22Rv1 (cell line): ENCODE data around the gene ZNF609.
"Not testable (repeated sequence)": the region's sequence is repeated elsewhere in the genome, so short reads cannot be mapped to it uniquely, and the experiment has no call there.

Experiments used
- H3K27ac ChIP-seq: fragments of 450-650 bp; 2 replicates; pipeline ENCODE4 v1.5.1; 2017
- ZFX ChIP-seq: fragments of 450-650 bp; IDR thresholded peaks from 2 replicates; pipeline ENCODE4 v1.6.1; 2017; ENCODE audit warnings: antibody characterized with exemption, borderline replicate concordance
- TF ChIP-seq, protein P1 (sequence below): fragments of 450-650 bp; IDR thresholded peaks from 2 replicates; pipeline ENCODE4 v1.5.1; 2017; ENCODE audit warnings: mild to moderate bottlenecking

The ZNF609 gene

DNA sequence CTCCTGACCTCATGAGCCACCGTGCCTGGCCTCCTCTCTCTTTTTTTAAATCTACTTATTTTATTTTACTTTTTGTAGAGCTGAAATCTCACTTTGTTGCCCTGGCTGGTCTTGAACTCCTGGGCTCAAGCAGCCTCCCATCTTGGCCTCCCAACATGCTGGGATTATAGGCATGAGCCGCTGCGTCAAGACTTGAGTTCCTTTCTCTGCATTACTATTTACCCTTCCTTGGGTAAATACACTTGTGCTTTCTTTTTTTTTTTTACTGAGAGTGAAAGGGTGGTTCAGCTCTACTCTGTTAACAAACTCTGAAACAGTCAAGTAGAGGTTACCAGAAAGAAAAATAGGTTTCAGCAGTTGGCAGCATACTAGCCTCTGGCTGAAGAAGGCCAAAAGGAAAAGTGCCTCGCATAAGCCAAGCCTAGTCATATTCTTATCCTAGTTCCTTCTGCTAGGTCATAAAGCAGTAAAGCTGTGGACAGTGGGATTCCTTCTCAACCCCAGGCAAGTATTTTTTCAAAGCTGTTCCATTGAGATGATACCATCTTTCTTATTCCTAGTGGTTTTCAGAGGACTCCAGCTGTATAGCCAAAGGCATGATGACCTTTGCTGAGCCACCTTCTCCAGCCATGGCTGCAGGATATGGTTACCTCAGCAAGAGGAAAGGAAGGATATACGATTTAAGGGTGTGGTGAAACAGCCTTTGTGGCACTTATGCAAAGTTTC is 179.9 kb downstream of the ZNF609 start:
- H3K27ac ChIP-seq = peak overlapping the region; percentile 69
- TF ChIP-seq, protein P1, sequence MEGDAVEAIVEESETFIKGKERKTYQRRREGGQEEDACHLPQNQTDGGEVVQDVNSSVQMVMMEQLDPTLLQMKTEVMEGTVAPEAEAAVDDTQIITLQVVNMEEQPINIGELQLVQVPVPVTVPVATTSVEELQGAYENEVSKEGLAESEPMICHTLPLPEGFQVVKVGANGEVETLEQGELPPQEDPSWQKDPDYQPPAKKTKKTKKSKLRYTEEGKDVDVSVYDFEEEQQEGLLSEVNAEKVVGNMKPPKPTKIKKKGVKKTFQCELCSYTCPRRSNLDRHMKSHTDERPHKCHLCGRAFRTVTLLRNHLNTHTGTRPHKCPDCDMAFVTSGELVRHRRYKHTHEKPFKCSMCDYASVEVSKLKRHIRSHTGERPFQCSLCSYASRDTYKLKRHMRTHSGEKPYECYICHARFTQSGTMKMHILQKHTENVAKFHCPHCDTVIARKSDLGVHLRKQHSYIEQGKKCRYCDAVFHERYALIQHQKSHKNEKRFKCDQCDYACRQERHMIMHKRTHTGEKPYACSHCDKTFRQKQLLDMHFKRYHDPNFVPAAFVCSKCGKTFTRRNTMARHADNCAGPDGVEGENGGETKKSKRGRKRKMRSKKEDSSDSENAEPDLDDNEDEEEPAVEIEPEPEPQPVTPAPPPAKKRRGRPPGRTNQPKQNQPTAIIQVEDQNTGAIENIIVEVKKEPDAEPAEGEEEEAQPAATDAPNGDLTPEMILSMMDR = no peak
- TF ChIP-seq ZFX = no peak

DNA sequence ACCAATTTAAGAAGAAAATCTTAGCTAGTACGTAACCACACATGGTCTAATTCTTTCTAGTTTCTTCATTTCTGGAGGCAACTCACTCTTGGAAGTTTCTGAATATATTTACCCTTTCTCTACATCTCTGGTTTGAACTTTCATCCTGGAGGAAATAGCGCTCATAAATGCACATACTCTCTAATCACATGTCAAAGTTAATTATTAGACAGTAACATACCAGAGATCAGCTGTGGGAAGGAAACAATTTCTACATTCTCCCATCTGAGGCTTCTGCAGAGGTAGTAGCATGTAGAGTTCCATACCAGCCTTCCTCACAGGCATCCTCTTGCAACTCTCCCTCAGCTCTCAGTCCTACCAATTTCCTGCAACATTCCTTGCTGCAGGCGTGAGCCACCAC is 182.5 kb downstream of the ZNF609 start:
- peak overlapping the region; percentile 42 for H3K27ac ChIP-seq
- TF ChIP-seq, protein P1 = no peak
- no peak for TF ChIP-seq ZFX

DNA sequence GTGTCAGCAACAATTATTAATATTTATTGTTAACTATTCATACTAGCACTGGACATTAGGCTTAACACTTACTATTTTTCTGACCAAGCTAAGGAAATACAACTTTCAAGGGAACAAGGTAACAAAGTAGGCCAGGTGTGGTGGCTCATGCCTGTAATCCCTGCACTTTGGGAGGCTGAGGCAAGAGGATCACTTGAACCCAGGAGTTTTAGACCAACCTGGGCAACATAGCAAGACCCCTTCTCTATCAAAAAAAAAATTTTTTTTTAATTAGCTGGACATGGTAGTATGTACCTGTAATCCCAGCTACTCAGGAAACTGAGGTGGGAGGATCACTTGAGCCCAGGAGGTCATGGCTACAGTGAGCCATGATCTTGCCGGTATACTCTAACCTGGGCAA is 183.3 kb downstream of the ZNF609 start:
- TF ChIP-seq, protein P1 = no peak
- no peak for TF ChIP-seq ZFX
- H3K27ac ChIP-seq = peak overlapping the region; percentile 42

DNA sequence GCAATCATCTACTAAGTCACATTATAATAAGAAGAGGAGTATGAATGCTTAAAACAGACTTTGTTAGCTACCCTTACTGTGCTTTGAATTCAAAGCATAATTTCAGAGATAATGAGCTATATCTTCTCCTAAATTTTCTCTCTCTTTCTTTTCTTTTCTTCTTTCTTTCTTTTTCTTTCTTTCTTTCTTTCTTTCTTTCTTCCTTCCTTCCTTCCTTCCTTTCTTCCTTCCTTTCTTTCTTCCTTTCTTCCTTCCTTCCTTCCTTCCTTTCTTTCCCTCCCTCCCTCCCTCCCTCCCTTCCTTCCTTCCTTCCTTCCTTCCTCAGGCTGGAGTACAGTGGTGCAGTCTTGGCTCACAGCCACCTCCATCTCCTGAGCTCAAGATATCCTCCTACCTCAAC is 184.4 kb downstream of the ZNF609 start:
- H3K27ac ChIP-seq = not testable (repeated sequence)

DNA sequence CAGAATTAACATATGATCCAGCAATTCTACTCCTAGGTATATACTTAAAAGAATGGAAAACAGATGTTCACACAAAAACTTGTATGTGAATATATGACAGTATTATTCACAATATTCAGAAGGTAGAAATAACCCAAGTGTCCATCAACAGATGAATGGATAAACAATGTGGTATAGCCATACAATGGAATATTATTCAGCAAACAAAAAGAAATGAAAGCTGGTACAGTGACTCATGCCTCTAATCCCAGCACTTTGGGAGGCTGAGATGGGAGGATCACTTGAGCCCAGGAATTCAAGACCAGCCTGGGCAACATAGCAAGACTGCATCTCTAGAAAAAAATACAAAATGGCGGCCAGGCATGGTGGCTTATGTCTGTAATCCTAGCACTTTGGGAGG is 185.6 kb downstream of the ZNF609 start:
- no peak overlapping the region for H3K27ac ChIP-seq
- no peak for TF ChIP-seq ZFX
- TF ChIP-seq, protein P1 = no peak

DNA sequence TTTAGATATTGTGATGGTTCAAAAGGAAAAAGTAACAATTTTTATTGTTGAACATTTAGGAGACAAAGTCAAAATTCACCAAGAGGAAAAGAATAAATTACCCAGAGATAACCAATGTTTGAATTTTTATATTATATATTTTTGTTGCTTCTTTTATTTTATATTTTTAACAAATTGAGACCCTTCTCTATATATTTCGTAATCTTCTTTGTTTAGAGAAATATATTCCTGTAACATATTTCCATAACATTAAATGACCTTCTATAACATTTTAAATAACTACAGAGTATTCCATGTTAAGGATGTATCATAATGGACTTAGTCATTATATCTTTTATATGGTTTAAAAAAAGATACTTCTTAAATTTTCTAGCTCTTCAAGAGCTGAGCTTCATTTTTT is 187.0 kb downstream of the ZNF609 start:
- no peak overlapping the region for H3K27ac ChIP-seq
- no peak for TF ChIP-seq ZFX
- TF ChIP-seq, protein P1 = no peak

DNA sequence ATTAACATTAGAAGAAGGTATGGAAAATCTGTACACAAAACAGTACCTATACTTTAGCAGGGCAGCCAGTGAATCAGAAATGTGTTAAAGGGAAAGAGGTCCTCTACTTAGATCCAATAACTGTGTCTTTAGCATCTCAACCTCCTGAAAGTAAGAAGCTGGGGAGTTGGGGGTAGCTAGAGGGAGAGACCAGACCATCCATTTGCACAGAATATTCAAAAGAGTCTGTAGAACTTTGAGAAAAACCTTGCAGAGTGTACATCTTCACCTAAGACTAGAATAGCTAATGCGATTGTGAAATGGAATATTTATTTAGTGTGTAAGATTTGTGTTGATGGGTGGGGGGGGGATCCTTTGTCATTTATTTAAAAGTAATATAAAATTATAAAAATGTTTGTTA is 190.2 kb downstream of the ZNF609 start:
- TF ChIP-seq, protein P1 = no peak
- TF ChIP-seq ZFX = no peak

DNA sequence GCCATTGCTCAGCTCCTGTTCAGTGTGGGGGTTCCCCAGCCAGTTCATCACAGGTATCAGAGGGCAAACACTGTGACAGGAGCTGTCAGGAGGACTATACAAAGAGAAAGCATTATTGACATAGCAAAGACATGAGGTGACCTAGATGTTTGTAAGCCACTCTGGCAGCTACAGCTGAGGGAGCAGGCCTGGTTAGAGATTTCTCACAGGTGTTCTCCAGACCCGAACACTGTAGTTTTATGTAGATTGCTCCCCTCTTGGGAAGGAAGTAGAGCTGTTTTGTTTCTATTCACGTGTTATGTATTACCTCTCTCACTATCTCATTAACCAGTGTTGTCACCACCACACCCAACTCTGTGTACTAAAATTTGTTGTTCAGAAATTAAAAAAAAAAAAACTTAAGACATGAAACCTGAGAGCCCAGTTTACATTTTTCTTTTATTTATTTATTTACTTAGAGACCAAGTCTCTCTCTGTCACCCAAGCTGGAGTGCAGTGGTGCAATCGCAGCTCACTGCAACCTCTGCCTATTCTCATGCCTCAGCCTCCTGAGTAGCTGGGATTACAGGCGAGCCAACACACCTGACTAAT is 191.3 kb downstream of the ZNF609 start:
- 0 out of 2 replicates have a peak overlapping the region, but pooled peaks have one; percentile 7 for H3K27ac ChIP-seq
- TF ChIP-seq, protein P1 = no peak
- TF ChIP-seq ZFX = no peak

More for the DNA sequence above, 190.2 kb downstream of the ZNF609 start:
- H3K27ac ChIP-seq = no peak overlapping the region
